GM12865 (cell line): ENCODE measurements around the gene MLH1.
"Not testable (repeated sequence)": the region's sequence is repeated elsewhere in the genome, so short reads cannot be mapped to it uniquely, and the experiment has no call there.

Experiments used
- DNase-seq: peaks from one replicate; pipeline ENCODE4 v3.0.0; 2010; ENCODE audit warnings: low read depth
- H3K4me3 ChIP-seq: 2 replicates; pipeline ENCODE4 v1.5.1; 2011; ENCODE audit warnings: mild to moderate bottlenecking, low read depth, low read length, control low read depth
- CTCF ChIP-seq: IDR thresholded peaks from 2 replicates; pipeline ENCODE4 v1.5.1; 2011; ENCODE audit warnings: low read length, control low read depth, low read depth, inconsistent platforms; ENCODE audit not compliant: insufficient read depth; ENCODE audit errors: missing control alignments

The MLH1 gene

GRCh38 chr3:36993326-36994283, at the start of gene MLH1:
Gene MLH1 (plus strand): TSS chr3:36993518. CDS start chr3:36993548, 30 bp downstream.
- DNase-seq: peak; percentile 100
- peak within 1 kb of the TSS; percentile 88 for H3K4me3 ChIP-seq
- no peak for TF ChIP-seq CTCF

DNA sequence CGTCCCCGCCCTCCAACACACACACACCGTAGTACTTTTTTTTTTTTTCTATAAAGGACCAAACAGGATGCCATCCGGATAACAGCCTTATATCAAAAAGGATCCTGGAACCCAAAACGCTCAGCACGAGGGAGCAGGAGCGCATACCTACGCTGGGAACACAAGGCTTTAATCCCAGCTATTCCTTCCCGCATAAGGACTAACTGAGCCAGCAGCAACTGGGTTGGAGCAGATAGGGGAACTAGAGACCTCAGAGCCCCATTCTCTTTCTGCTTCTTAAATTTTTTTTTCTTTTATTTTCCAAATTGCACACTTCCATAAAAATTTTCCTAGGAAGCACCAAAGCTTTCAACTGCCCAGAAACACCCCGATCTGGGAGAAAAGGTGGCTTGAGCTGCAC, 49.7 kb upstream of the MLH1 start:
- TF ChIP-seq CTCF: no peak
- no peak overlapping the region; the same call in 1 of the 2 replicates for H3K4me3 ChIP-seq
- no peak for DNase-seq

- peak overlapping the region; percentile 61 for H3K4me3 ChIP-seq
- no peak for TF ChIP-seq CTCF
- DNase-seq: peak; percentile 22
These were observed 49.2 kb upstream of the MLH1 start for GRCh38 chr3:36944012-36944640.

DNA sequence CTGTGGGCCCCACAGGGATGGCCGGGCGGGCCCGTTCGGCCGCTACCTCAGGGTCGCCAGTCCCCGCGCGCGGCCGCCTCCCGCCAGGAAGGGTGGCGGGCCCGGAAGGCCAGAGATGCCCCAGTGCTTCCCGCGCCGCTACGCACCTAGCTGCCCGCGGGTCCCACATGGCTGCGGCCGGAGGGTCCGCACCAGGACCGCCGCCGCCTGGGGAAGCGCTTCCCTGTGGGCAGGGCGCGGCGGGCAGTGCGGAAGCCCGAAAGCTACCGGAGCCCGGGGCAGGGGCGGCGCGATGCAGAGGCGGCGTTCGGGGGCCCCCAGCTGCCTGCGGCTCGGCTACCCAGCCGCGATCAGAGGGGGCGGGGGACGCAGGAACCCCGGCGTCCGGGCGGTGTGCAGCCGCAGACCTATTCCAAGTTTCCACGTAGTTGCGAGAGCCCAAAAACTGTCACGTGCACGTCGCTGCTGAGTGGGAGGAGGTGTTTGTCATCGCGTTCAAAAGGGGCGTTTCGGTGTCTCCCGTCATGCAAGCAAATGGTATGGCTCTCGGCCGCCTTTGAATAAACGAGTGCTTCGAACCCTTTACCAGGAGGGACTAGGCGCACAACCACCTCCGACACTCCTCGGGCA, 48.6 kb upstream of the MLH1 start, which contains the start of gene TRANK1:
TSS of gene TRANK1 (minus strand) at position 414 of the 630 bp plus-strand sequence. CDS start at position 169, 245 bp downstream.
- TF ChIP-seq CTCF: no peak
- H3K4me3 ChIP-seq: peak within 1 kb of the TSS; percentile 61
- DNase-seq: peak; percentile 65

DNA sequence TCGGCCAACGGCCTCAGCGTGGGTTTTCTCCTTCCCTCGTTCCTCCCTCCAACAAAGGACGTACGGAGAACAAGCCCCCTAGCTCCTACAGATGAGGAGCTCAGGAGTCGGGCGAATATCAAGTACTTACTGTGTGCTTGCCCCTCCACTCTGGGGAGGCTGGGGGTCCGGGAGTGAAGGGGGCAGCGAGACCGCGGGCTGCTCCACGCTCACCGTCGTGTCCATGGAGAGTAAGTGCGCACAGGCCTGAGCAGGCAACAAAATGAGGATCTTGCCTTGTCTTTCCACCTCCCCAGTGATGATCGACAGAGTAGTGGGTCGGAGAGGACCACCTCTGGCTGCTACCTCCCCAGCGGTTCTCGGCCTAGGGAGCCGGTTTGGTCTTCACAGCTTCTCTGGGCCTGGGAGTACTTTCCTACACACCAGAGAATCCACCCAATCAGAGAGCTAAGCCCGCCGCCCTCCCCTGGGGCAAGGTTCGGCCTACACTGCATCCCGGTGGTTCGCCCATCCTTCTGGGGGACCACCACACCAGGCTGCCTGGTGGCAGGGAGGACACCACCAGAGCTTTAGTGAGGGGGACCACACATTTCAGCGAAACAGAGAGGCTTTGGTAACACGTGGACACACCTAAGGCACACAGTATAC, 47.9 kb upstream of the MLH1 start:
- no peak for DNase-seq
- TF ChIP-seq CTCF: no peak
- no peak overlapping the region; the same call in 1 of the 2 replicates for H3K4me3 ChIP-seq

- H3K4me3 ChIP-seq, DNase-seq: not testable (repeated sequence)
These were observed 45.5 kb upstream of the MLH1 start for GRCh38 chr3:36947814-36948213.
